Loucy (cell line): ENCODE data around the gene IRAG1.

ENCODE experiments used
- H2AFZ ChIP-seq: fragments of 200-600 bp; sonication (generic); 2 replicates; pipeline ENCODE4 v1.6.0; 2016; ENCODE audit warnings: antibody characterized with exemption, mild to moderate bottlenecking, low read length, moderate library complexity
- H3F3A ChIP-seq: fragments of 200-600 bp; 2 replicates; pipeline ENCODE4 v1.6.0; 2016; ENCODE audit warnings: antibody characterized with exemption, low read depth, mild to moderate bottlenecking
- H3K27me3 ChIP-seq: fragments of 200-600 bp; sonication (generic); 2 replicates; pipeline ENCODE4 v1.6.1; 2014; ENCODE audit warnings: low read length, mild to moderate bottlenecking; ENCODE audit not compliant: insufficient read depth, poor library complexity, severe bottlenecking
- H3K36me3 ChIP-seq: fragments of 200-600 bp; sonication (generic); 2 replicates; pipeline ENCODE4 v1.6.1; 2016; ENCODE audit warnings: low read length; ENCODE audit not compliant: insufficient read depth
- H3K4me1 ChIP-seq: fragments of 200-600 bp; sonication (generic); 2 replicates; pipeline ENCODE4 v1.5.1; 2014; ENCODE audit warnings: low read length, mild to moderate bottlenecking; ENCODE audit not compliant: insufficient read depth, poor library complexity, severe bottlenecking
- H3K4me2 ChIP-seq: fragments of 200-600 bp; sonication (generic); 2 replicates; pipeline ENCODE4 v1.6.0; 2014; ENCODE audit warnings: antibody characterized with exemption, low read length, low read depth, mild to moderate bottlenecking; ENCODE audit not compliant: poor library complexity, severe bottlenecking
- H3K4me3 ChIP-seq: fragments of 200-600 bp; sonication (generic); 2 replicates; pipeline ENCODE4 v1.5.1; 2014; ENCODE audit warnings: low read length, mild to moderate bottlenecking, mixed read lengths; ENCODE audit not compliant: poor library complexity, severe bottlenecking
- H3K79me2 ChIP-seq: fragments of 200-600 bp; sonication (generic); 2 replicates; pipeline ENCODE4 v1.6.1; 2014; ENCODE audit warnings: low read length; ENCODE audit not compliant: insufficient read depth
- H3K9ac ChIP-seq: fragments of 200-600 bp; sonication (generic); 2 replicates; pipeline ENCODE4 v1.6.0; 2014; ENCODE audit warnings: mild to moderate bottlenecking, low read depth, low read length, moderate library complexity; ENCODE audit not compliant: poor library complexity, severe bottlenecking
- H3K9me2 ChIP-seq: fragments of 200-600 bp; sonication (generic); replicated peaks from 2 replicates; pipeline ENCODE4 v1.6.1; 2016; ENCODE audit warnings: low read depth, low read length, mixed read lengths
- H3K9me3 ChIP-seq: fragments of 200-600 bp; sonication (generic); 2 replicates; pipeline ENCODE4 v1.6.1; 2014; ENCODE audit warnings: mild to moderate bottlenecking, antibody characterized with exemption, low read length, low read depth; ENCODE audit not compliant: insufficient read depth
- H4K20me1 ChIP-seq: fragments of 200-600 bp; sonication (generic); 2 replicates; pipeline ENCODE4 v1.6.0; 2014; ENCODE audit warnings: antibody characterized with exemption, low read length, mild to moderate bottlenecking; ENCODE audit not compliant: insufficient read depth, poor library complexity, severe bottlenecking
- CTCF ChIP-seq: fragments of 200-600 bp; sonication (generic); conservative IDR thresholded peaks from 2 replicates; pipeline ENCODE4 v1.5.1; 2014; ENCODE audit warnings: mild to moderate bottlenecking, antibody characterized with exemption, low read length
- EZH2phosphoT487 ChIP-seq: fragments of 200-600 bp; IDR thresholded peaks from 2 replicates; pipeline ENCODE4 v1.6.1; 2018; ENCODE audit warnings: antibody characterized with exemption, mild to moderate bottlenecking, moderate library complexity, borderline replicate concordance

The IRAG1 gene

GRCh38 chr11:10670099-10670498 lies 23.5 kb downstream of the IRAG1 start:
- Histone ChIP-seq H3K4me3 (peak overlapping the region; percentile 24), H4K20me1 (no peaks in the 10 kb centered on the region), H3K9ac (peak overlapping the region; percentile 31), H3K4me2 (peak overlapping the region; percentile 43), H3K9me2 (no peaks in the 10 kb centered on the region), H3K27me3 (no peaks in the 10 kb centered on the region), H3K4me1 (peaks cover 35% of the 10 kb centered on the region), H3K36me3 (no peaks in the 10 kb centered on the region), H3F3A (no peaks in the 10 kb centered on the region), H3K9me3 (no peaks in the 10 kb centered on the region), H2AFZ (no peak overlapping the region), H3K79me2 (no peaks in the 10 kb centered on the region)
- TF ChIP-seq EZH2phosphoT487 (no peak), CTCF (no peak)

- no peaks in the 10 kb centered on the region for H3K9me3 ChIP-seq
- H3K4me1 ChIP-seq, result peaks cover 28% of the 10 kb centered on the region
- H3K4me2 ChIP-seq, result peak overlapping the region; percentile 43
- peak overlapping the region; percentile 31 for H3K9ac ChIP-seq
- no peak for TF ChIP-seq EZH2phosphoT487
- no peak for TF ChIP-seq CTCF
- no peaks in the 10 kb centered on the region for H3K9me2 ChIP-seq
- no peak overlapping the region for H2AFZ ChIP-seq
- H3K79me2 ChIP-seq, result no peaks in the 10 kb centered on the region
- H3F3A ChIP-seq, result no peaks in the 10 kb centered on the region
- no peaks in the 10 kb centered on the region for H4K20me1 ChIP-seq
- H3K4me3 ChIP-seq, result peak overlapping the region; percentile 24
- no peaks in the 10 kb centered on the region for H3K27me3 ChIP-seq
- no peaks in the 10 kb centered on the region for H3K36me3 ChIP-seq
Observed at GRCh38 chr11:10669258-10670033, 24.1 kb downstream of the IRAG1 start.

- H3K36me3 ChIP-seq, result no peaks in the 10 kb centered on the region
- no peak overlapping the region for H2AFZ ChIP-seq
- peaks cover 24% of the 10 kb centered on the region for H3K4me1 ChIP-seq
- H3K27me3 ChIP-seq, result no peaks in the 10 kb centered on the region
- H4K20me1 ChIP-seq, result no peaks in the 10 kb centered on the region
- TF ChIP-seq CTCF (no peak), EZH2phosphoT487 (no peak)
- H3K4me2 ChIP-seq, result no peak overlapping the region
- H3K79me2 ChIP-seq, result no peaks in the 10 kb centered on the region
- H3K9ac ChIP-seq, result no peak overlapping the region
- no peaks in the 10 kb centered on the region for H3F3A ChIP-seq
- H3K4me3 ChIP-seq, result no peak overlapping the region
- no peaks in the 10 kb centered on the region for H3K9me3 ChIP-seq
- H3K9me2 ChIP-seq, result no peaks in the 10 kb centered on the region
Observed at GRCh38 chr11:10667521-10667885, 26.1 kb downstream of the IRAG1 start.
